Measurements from ENCODE around the gene INAVA. TPM values are rescaled to one million over a fixed set of nuclear protein-coding genes. Genes with fewer than 3 reads are reported as not detected.

The INAVA gene
- total RNA-seq, 4 donors from 2014 or later: 0.09 to 0.95 (median 0.12) TPM; not detected in 1

DNA sequence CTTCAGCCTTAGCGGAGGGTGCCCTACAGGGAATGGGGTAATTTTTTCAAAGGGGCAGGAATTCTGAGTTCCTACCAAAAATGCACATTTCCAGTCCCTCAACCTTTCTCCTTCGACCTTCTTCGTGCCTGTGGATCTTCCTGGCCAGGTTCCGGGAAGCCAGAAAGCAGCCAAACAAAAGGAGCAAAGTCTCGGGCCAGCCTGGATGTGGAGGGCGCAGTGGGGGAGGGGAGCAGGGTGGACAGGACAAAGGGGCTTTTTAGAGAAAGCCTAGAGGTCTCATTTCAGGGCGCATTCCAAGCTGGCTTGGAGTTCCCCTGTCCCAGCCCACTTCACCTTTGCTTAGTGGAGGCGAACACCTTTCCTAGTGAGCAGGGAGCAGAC lies 2.9 kb upstream of the INAVA start:
- ATAC-seq (ENCODE audit: low FRiP score): no peak
- TF ChIP-seq, protein P1, sequence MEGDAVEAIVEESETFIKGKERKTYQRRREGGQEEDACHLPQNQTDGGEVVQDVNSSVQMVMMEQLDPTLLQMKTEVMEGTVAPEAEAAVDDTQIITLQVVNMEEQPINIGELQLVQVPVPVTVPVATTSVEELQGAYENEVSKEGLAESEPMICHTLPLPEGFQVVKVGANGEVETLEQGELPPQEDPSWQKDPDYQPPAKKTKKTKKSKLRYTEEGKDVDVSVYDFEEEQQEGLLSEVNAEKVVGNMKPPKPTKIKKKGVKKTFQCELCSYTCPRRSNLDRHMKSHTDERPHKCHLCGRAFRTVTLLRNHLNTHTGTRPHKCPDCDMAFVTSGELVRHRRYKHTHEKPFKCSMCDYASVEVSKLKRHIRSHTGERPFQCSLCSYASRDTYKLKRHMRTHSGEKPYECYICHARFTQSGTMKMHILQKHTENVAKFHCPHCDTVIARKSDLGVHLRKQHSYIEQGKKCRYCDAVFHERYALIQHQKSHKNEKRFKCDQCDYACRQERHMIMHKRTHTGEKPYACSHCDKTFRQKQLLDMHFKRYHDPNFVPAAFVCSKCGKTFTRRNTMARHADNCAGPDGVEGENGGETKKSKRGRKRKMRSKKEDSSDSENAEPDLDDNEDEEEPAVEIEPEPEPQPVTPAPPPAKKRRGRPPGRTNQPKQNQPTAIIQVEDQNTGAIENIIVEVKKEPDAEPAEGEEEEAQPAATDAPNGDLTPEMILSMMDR (IDR thresholded peaks at IDR 0.05): no peak
- DNase-seq (ENCODE audit: low spot score): no peak

DNA sequence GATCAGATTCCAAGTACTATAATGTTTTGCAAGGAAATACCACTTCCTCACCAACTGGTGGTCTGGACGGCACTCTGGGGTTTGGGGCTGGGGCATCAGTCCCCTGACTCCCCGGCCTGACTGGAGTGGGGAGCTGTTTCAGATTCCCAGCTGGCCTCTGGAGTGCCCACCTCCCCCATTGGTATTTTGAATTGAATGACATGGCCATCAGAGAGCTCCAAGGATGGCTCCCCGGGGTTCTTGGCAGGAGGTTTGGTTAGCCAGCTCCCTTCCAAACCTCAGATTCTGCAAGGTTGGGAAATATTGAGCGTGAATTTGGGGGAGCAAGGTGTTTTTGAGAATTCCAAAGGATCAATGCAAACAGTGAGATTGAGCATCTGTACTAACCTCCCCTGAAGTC lies 2.2 kb upstream of the INAVA start:
- TF ChIP-seq, protein P1 (IDR thresholded peaks at IDR 0.05): no peak
- DNase-seq (ENCODE audit: low spot score) (no peak), ATAC-seq (ENCODE audit: low FRiP score) (no peak)

- TF ChIP-seq, protein P1 (IDR thresholded peaks at IDR 0.05): no peak
- no peak for DNase-seq (ENCODE audit: low spot score)
- ATAC-seq (ENCODE audit: low FRiP score): no peak
Measured at GRCh38 chr1:200892958-200893357, 1.7 kb upstream of the INAVA start.

DNA sequence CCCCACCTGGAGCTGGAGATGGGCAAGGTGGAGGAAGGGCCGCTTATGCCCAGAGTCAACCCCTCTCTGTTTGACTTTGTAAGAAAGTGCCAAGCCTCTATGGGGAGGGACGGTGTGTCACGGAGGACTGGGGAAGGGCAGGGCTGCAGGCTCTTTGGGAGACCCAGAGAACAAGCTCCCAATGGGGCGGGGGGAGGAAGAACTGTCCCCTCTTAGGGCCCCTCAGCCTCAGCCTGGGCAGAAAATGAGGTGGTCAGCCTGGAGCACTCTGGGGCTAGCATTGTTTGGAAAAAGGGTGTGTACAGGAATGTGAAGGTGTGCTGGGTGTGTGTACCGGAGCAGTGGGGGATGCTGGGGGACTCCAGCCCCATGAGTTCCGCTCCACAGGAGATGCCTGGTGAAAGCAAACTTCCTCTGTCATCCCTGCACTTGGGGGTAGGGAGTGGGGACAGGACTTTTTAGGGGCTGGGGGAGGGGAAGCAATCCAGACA lies 1.2 kb upstream of the INAVA start:
- TF ChIP-seq, protein P1 (IDR thresholded peaks at IDR 0.05): no peak
- ATAC-seq (ENCODE audit: low FRiP score) (no peak), DNase-seq (ENCODE audit: low spot score) (no peak)

GRCh38 chr1:200895443-200895789 lies 716 bp downstream of the INAVA start:
- TF ChIP-seq, protein P1 (IDR thresholded peaks at IDR 0.05): no peak
- DNase-seq (ENCODE audit: low spot score) (no peak), ATAC-seq (ENCODE audit: low FRiP score) (no peak)

DNA sequence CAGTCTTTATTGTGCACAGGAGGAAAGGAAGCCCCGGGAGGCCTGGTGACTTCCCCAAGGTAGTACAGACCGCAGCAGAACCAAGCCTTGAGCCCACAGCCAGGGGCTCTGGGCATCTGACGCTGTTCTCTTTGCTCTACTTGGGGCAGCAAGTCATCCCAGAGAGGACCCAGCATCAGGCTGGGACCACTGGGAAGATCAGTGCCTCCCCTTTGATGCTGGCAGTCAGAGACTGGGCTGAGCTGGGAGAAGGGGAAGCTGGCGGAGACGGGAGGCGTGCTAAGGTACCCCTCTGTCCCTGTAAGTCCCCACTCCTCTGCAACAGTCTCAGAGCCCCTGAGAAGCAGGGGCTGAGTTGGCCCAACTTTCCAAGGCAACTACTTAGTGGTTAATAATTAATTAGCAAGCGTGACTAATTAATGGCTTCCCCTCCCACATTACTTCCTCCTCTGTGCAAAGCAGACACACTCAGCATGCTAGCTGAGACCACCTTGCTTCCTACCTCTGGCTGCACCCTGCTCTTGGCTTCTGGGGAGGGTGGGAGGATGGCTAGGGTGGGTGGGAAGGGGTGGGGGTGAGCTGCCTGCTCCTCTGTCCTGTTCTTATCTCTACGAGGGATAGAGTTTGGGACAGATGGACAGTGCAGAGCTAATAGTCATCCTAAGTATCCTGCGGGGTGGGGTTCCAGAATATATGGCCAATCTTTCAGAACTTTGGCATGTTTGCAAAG lies 1.3 kb downstream of the INAVA start:
- DNase-seq (ENCODE audit: low spot score) (no peak), ATAC-seq (ENCODE audit: low FRiP score) (no peak)
- TF ChIP-seq, protein P1 (IDR thresholded peaks at IDR 0.05): no peak

DNA sequence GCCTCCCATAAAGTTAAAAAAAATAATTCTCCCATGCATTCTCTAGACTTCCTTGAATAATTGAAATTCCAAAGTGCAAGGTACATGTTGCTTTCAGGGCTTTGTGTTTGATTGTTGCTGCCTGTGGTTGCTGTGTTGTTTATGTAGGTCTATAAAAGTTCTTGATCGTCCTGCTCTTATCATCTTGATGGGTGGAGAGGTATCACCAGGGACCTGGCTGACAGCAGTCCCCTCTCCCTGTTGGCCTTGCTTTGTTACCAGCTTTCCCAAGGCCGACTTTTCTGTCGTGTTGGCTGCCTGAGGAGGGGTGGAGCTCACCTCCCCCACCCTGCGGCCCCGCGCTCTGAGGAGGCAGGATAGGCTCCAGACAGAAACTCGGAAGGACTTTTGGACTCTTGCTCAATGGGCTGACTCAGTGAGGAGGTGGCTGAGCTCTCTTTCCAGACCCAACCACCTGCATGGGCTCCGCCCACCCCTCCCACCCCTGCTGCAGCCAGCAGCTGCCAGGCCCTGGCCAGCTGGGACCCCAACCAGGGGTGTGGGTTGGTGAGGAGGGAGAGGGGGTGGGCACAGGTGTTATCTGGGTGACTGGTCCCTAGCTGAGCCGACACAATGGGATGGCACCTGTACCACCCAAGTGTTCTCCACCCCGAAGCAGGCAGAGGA lies 2.0 kb downstream of the INAVA start:
- TF ChIP-seq, protein P1 (IDR thresholded peaks at IDR 0.05): no peak
- ATAC-seq (ENCODE audit: low FRiP score): peak; percentile 81

More for the DNA sequence above, 2.0 kb downstream of the INAVA start:
- DNase-seq (ENCODE audit: low spot score): no peak
